NK-92 (cell line): ENCODE measurements around the gene LYL1.
"Not testable (repeated sequence)": the region's sequence is repeated elsewhere in the genome, so short reads cannot be mapped to it uniquely, and the experiment has no call there.

Experiments used
- DNase-seq: peaks from one replicate; lab custom pipeline; 2025; ENCODE audit not compliant: unreplicated experiment; lab: John Stamatoyannopoulos, UW

The LYL1 gene

GRCh38 chr19:13102666-13103580 lies at the start of gene LYL1:
LYL1 (minus strand) TSS chr19:13102858; CDS start chr19:13101171, 1,687 bp downstream.
- DNase-seq: no peak

- DNase-seq: peak; percentile 87
Observed at GRCh38 chr19:13151605-13152355, 49.1 kb upstream of the LYL1 start.

- DNase-seq: no peak
Observed at GRCh38 chr19:13150931-13151604, 48.4 kb upstream of the LYL1 start.

- no peak for DNase-seq
Observed at GRCh38 chr19:13150187-13150930, 47.7 kb upstream of the LYL1 start, which contains the start of the genes IER2 and STX10. IER2 (plus strand) TSS chr19:13150411; CDS start chr19:13153187, 2,776 bp downstream. STX10 (minus strand) TSS chr19:13150375; CDS start chr19:13150173, 202 bp downstream.

GRCh38 chr19:13149628-13150186 lies 47.0 kb upstream of the LYL1 start:
- DNase-seq: no peak

GRCh38 chr19:13149173-13149627 lies 46.5 kb upstream of the LYL1 start:
- DNase-seq: not testable (repeated sequence)

- no peak for DNase-seq
Observed at GRCh38 chr19:13146763-13147563, 44.3 kb upstream of the LYL1 start.

- no peak for DNase-seq
Observed at GRCh38 chr19:13139633-13140311, 37.1 kb upstream of the LYL1 start.

GRCh38 chr19:13138916-13139198 lies 36.2 kb upstream of the LYL1 start:
- DNase-seq: no peak

- DNase-seq: no peak
Observed at GRCh38 chr19:13138171-13138915, 35.7 kb upstream of the LYL1 start.

- no peak for DNase-seq
Observed at GRCh38 chr19:13137290-13137794, 34.7 kb upstream of the LYL1 start.

- no peak for DNase-seq
Observed at GRCh38 chr19:13135068-13136062, 32.7 kb upstream of the LYL1 start.

GRCh38 chr19:13134626-13135025 lies 32.0 kb upstream of the LYL1 start:
- no peak for DNase-seq

GRCh38 chr19:13133241-13133870 lies 30.7 kb upstream of the LYL1 start:
- no peak for DNase-seq

GRCh38 chr19:13132471-13133180 lies 30.0 kb upstream of the LYL1 start:
- DNase-seq: no peak
